Spleen (tissue), 11 donors: ENCODE data around the gene KCNAB2. TPM values are rescaled to one million over a fixed set of nuclear protein-coding genes. Genes with fewer than 3 reads are reported as not detected.

Source experiments
- DNase-seq: peaks from one replicate; pipeline ENCODE4 v3.0.0-alpha.2; 2020
- H3K27ac ChIP-seq, 8 donors: fragments of 200-600 bp; sonication (generic) in 7 of 8; 1 replicate in 4 of 8; 2 replicates in 4 of 8; pipeline versions ENCODE4 v1.5.0 to v1.8.0; 2016 to 2021; ENCODE audit warnings: inconsistent platforms in 4 of 8, mild to moderate bottlenecking in 4 of 8, moderate library complexity in 1 of 8
- H3K27me3 ChIP-seq, 7 donors: fragments of 200-600 bp; sonication (generic) in 6 of 7; replicated peaks in 1 of 7; 1 replicate in 4 of 7; 2 replicates in 3 of 7; pipeline versions ENCODE4 v1.5.0 to v1.8.0; 2016 to 2021; ENCODE audit warnings: inconsistent platforms in 3 of 7, mild to moderate bottlenecking in 1 of 7
- H3K36me3 ChIP-seq, 6 donors: fragments of 200-600 bp; sonication (generic) in 5 of 6; 1 replicate in 4 of 6; 2 replicates in 2 of 6; pipeline versions ENCODE4 v1.5.0 to v1.8.0; 2016 to 2021; ENCODE audit warnings: inconsistent platforms in 2 of 6
- H3K4me1 ChIP-seq, 6 donors: fragments of 200-600 bp; sonication (generic) in 5 of 6; 1 replicate in 3 of 6; 2 replicates in 3 of 6; pipeline versions ENCODE4 v1.5.0 to v1.8.0; 2016 to 2021; ENCODE audit warnings: inconsistent platforms in 3 of 6
- H3K4me3 ChIP-seq, 8 donors: fragments of 200-600 bp; sonication (generic) in 7 of 8; 1 replicate in 4 of 8; 2 replicates in 4 of 8; pipeline versions ENCODE4 v1.5.0 to v1.8.0; 2016 to 2021; ENCODE audit warnings: inconsistent platforms in 4 of 8, mild to moderate bottlenecking in 4 of 8, moderate library complexity in 2 of 8
- H3K9me3 ChIP-seq, 8 donors: fragments of 200-600 bp; sonication (generic) in 7 of 8; 1 replicate in 4 of 8; 2 replicates in 4 of 8; pipeline versions ENCODE4 v1.5.0 to v1.8.0; 2016 to 2021; ENCODE audit warnings: inconsistent platforms in 4 of 8
- POLR2A ChIP-seq, 3 donors: fragments of 450-650 bp; IDR thresholded peaks; one replicate each; pipeline ENCODE4 v1.5.1; 2017; ENCODE audit warnings: antibody characterized with exemption in 3 of 3, mild to moderate bottlenecking in 1 of 3
- POLR2AphosphoS5 ChIP-seq, 3 donors: sonication (generic); formaldehyde crosslinking; IDR thresholded peaks; one replicate each; pipeline ENCODE4 v1.5.1; 2017; ENCODE audit warnings: antibody characterized with exemption in 3 of 3
- WGBS, 5 donors: extraction: QIAGEN DNeasy Blood & Tissue Kit in 3 of 5; methylation state at CpG; one replicate each; pipeline versions ENCODE4 v1.1.5 to v1.1.7; 2013 to 2018; 5-methylcytosine and 5-hydroxymethylcytosine counted together
- intact Hi-C: fragments of 100-400 bp; cut with DNase I; formaldehyde crosslinking; loops from one replicate; pipeline ENCODE4 v1.15.0; 2023; ENCODE audit warnings: low total_unique reads
- polyA plus RNA-seq, 3 donors: library from polyadenylated mRNA; stranded (reverse); fragments of 200-250 nt; gene quantifications; one replicate each; pipeline ENCODE4 v1.2.1, GENCODE V29; 2013
- total RNA-seq, 7 donors: library from RNA; depleted of rRNA in 3 of 7; stranded (reverse); fragments of >200 nt in 3 of 7; fragmentation: NEBNext Ultra II Directional in 4 of 7; extraction: Animal tissue kit (Norgen Biotek cat#: 25700) in 4 of 7; gene quantifications; one replicate each; pipeline versions ENCODE4 v1.1.0 to v1.2.1, GENCODE V29; 2016 to 2021
- TF ChIP-seq, protein P1 (sequence below), 11 experiments: fragments of 200-600 bp in 7 of 11; fragments of 450-650 bp in 4 of 11; sonication (generic) in 4 of 11; IDR thresholded peaks in 8 of 11; conservative IDR thresholded peaks in 3 of 11; 1 replicate in 7 of 11; 2 replicates in 4 of 11; pipeline versions ENCODE4 v1.4.0 to v1.8.0; 2016 to 2021; ENCODE audit warnings: antibody characterized with exemption in 11 of 11, inconsistent platforms in 4 of 11, mild to moderate bottlenecking in 1 of 11
- donor health status: healthy with polysubstance abuse.
- donor health status: DM: no; HTN: no; CAD: no; lungs with moderate emphysema.
- donor health status: DM: no; HTN: no; CAD: no.
- donor health status: Bipolar disorder and iron deficiency.
- donor health status: healthy.
- donor health status: DM: no; HTN: no; CAD: no.
- donor health status: DM: yes; HTN: yes; CAD: no.

The KCNAB2 gene
- total and polyA plus RNA-seq, 10 donors = 23.2 to 135 (median 94.0) TPM

DNA sequence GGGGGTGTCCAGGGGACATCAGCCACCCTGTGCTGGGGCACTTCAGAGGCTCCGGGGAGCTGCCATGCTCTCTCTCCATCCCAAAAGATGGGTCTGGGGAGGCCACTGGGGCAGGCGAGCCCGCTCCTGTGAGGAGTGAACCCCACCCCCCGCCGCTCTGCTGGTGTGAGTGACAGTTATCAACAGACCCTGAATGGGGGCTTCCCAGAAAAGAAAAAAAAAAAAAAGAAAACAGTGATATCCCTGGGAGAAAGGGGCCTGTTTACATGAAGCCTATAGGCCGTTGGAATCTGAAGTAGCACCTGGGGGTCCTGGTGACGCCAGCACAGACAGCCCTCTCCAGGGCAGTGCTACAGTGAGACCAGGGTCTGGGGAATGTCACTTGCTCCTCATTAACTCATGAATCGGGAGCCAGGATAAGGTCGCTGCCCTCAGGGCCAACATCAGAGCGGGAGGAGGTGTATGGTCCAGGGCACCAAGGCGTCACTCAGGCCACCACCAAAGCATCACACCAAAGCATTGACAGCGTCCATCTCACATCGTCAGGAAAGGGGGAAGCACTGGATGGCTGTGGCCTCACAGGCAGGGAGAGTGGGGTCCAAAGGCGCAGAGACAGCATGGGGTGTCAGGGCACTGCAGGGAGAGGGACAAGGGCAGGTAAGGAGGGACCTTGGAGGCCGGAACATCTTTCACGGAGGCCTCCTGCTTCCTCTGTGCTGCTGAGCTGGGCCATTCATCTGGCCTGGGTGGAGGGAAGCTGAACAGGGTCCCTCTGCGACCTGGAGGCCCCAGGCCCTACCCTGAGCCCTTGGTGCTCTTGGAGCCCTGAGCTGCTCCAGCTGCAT lies 45.0 kb upstream of the KCNAB2 start:
- H3K9me3 ChIP-seq = no peaks in the 10 kb centered on the region
- DNase-seq = peak; percentile 62
- TF ChIP-seq POLR2A (IDR thresholded peaks at IDR 0.05) (no peak), POLR2AphosphoS5 (IDR thresholded peaks at IDR 0.05) (no peak)
- TF ChIP-seq, protein P1, sequence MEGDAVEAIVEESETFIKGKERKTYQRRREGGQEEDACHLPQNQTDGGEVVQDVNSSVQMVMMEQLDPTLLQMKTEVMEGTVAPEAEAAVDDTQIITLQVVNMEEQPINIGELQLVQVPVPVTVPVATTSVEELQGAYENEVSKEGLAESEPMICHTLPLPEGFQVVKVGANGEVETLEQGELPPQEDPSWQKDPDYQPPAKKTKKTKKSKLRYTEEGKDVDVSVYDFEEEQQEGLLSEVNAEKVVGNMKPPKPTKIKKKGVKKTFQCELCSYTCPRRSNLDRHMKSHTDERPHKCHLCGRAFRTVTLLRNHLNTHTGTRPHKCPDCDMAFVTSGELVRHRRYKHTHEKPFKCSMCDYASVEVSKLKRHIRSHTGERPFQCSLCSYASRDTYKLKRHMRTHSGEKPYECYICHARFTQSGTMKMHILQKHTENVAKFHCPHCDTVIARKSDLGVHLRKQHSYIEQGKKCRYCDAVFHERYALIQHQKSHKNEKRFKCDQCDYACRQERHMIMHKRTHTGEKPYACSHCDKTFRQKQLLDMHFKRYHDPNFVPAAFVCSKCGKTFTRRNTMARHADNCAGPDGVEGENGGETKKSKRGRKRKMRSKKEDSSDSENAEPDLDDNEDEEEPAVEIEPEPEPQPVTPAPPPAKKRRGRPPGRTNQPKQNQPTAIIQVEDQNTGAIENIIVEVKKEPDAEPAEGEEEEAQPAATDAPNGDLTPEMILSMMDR (IDR thresholded peaks at IDR 0.05 in 8 of 11, conservative IDR thresholded peaks at IDR 0.05 in 3 of 11) = no peak
- intact Hi-C loops = no loop called here
- no peak overlapping the region for H3K27ac ChIP-seq
- H3K4me3 ChIP-seq = no peak overlapping the region
- H3K27me3 ChIP-seq = no peaks in the 10 kb centered on the region
- peaks cover 0 to 62% (median 8%) of the 10 kb centered on the region in 6 donors for H3K36me3 ChIP-seq
- 94 to 97% (median 95%) methylated on average over 15 to 17 of the region's 17 CpGs for WGBS, 5 donors
- peaks cover 0 to 55% (median 15%) of the 10 kb centered on the region in 6 donors for H3K4me1 ChIP-seq

DNA sequence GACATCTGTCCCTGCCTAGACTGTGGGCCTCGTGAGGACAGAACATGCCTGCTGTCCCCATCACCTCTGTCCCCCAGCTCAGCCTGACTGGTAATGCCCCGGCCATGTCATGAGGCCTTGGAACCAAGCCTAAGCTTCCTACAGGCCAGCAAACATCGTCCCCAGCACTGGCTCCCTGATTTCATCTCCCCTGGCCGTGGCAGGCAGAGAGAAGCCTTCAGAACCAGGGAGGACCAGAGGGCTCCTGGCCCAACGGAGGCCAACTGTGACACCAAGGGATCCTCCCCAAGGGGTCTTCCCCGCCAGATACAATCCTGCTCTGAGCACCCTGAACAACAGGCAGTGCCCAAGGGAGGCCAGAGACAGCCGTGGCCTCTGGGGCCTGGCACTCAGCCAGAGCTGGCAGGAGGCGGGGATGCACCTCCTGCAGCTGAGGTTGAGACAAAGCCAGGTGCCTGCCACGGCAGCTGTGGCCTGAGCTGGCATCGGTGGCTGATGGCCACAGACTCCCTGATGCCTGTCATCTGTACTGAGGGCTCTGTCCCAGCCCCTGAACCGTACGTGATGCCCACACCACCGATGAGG lies 43.6 kb upstream of the KCNAB2 start:
- no peak overlapping the region for H3K27ac ChIP-seq
- no peaks in the 10 kb centered on the region for H3K9me3 ChIP-seq
- peaks cover 0 to 52% (median 3%) of the 10 kb centered on the region in 6 donors for H3K36me3 ChIP-seq
- peak; percentile 72 for DNase-seq
- WGBS, 5 donors = 35 to 63% (median 55%) methylated on average over 8 to 13 of the region's 13 CpGs
- no peaks in the 10 kb centered on the region for H3K27me3 ChIP-seq
- no peak overlapping the region for H3K4me3 ChIP-seq
- intact Hi-C loops = no loop called here
- H3K4me1 ChIP-seq = peaks cover 0 to 53% (median 16%) of the 10 kb centered on the region in 6 donors
- TF ChIP-seq, protein P1 (IDR thresholded peaks at IDR 0.05 in 8 of 11, conservative IDR thresholded peaks at IDR 0.05 in 3 of 11) = no peak
- no peak for TF ChIP-seq POLR2A (IDR thresholded peaks at IDR 0.05)
- TF ChIP-seq POLR2AphosphoS5 (IDR thresholded peaks at IDR 0.05) = peak in 1 of 3 donors; percentile 27

DNA sequence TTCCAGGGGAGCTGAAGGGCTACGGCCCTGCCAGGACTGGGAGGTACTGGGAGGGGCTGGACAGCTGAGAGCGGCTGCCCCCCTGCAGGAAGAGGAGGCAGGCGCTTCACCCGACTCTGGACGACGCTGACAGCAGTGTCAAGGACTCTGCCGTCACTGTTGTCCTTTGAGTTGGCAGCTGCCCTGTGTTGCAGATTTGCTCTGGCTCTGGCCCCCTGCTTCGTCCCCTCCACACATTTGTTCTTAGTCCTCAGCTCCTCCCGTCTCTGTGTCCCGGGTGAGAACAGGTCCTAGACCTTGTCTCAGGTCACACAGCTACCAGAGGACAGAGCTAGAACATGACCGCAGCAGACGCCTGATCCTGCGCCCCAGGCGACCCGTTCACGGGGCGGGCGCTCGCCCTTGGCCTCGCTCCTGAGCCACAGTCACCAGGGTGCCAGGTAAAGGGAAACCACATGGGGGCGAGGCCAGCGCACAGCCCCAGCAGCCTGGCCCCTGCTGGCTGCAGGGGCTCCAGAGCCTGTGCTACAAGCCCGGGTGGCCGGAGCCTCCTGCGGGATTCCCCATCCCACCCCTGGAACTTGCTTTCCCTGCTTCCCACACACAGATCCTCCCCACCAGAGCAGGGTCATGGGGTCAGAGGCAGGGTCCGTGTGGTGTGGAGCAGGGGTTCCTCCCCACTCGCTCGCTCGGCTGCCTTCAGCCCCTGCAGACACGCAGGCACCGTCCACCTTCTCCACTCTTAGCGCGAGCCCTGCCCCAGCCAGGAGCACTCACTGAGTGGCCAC lies 42.8 kb upstream of the KCNAB2 start:
- intact Hi-C loops = no loop called here

More for the DNA sequence above, 42.8 kb upstream of the KCNAB2 start:
- 62 to 75% (median 66%) methylated on average over 30 to 33 of the region's 33 CpGs for WGBS, 5 donors
- H3K27ac ChIP-seq = no peak overlapping the region
- TF ChIP-seq, protein P1 (IDR thresholded peaks at IDR 0.05 in 8 of 11, conservative IDR thresholded peaks at IDR 0.05 in 3 of 11) = no peak
- TF ChIP-seq POLR2AphosphoS5 (IDR thresholded peaks at IDR 0.05) = peak in 1 of 3 donors; percentile 10
- no peaks in the 10 kb centered on the region for H3K27me3 ChIP-seq
- H3K4me3 ChIP-seq = no peak overlapping the region
- peaks cover 0 to 60% (median 19%) of the 10 kb centered on the region in 6 donors for H3K4me1 ChIP-seq
- H3K36me3 ChIP-seq = peaks cover 0 to 52% (median 3%) of the 10 kb centered on the region in 6 donors
- no peaks in the 10 kb centered on the region for H3K9me3 ChIP-seq
- DNase-seq = peak; percentile 74
